GM12872 (cell line): ENCODE results near the gene SMAD2.

Source experiments
- CTCF ChIP-seq: IDR thresholded peaks from 3 replicates; pipeline ENCODE4 v1.5.1; 2011; ENCODE audit warnings: low read depth, mild to moderate bottlenecking, low read length, moderate library complexity; ENCODE audit not compliant: insufficient read depth

SMAD2 gene

GRCh38 chr18:47969816-47970215, 39.4 kb upstream of the SMAD2 start:
- no peak for TF ChIP-seq CTCF

DNA sequence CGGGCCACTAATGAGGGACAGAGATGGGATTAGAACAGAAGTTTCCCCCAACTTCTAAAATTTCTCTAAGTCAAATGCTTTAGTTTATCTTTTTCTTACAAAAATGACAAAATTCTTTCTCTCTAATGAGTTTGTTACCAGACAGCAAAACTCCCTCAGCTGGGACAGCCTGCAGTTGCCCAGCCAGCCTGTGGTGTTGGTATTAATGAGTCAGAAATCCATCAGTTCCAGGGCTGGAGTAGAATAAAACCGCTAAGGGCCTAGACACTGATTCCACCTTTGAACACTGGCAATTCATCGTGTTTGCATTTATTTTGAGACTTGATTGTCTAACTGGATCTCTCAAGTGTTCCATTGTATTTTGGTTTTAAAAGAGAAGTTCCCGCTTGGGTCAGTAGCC, 38.3 kb upstream of the SMAD2 start:
- TF ChIP-seq CTCF = no peak

DNA sequence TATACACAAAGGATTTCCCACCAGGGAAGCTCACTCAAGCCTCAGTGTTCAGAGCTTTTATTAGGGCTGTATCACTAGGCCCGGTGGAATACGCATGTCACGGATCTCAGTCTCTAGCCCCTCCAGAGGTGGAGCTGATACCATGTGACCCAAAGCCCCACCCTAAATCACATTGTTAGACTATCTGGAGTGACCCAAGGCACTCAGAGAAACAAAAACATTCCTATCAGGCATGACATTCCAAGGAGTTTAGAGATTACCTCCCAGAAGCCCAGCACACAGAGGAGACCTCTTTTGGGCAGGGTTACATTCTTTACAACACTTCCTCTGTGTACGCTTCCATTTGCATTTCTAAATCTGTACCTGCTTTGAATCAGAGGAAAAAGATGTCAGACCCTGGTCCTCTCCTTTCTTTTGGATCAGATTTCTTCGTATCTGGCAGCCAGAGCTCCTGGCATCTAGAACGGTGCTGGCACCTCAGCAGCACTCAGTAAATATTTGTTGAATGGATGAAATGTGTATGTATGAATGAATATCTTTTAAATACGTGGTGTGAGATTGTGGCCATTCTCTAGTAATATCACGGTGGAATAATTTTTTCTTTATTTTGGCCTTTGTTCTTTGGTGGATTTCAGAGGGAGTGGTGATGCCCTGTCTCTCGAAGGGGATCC, 37.7 kb upstream of the SMAD2 start:
- TF ChIP-seq CTCF = no peak

DNA sequence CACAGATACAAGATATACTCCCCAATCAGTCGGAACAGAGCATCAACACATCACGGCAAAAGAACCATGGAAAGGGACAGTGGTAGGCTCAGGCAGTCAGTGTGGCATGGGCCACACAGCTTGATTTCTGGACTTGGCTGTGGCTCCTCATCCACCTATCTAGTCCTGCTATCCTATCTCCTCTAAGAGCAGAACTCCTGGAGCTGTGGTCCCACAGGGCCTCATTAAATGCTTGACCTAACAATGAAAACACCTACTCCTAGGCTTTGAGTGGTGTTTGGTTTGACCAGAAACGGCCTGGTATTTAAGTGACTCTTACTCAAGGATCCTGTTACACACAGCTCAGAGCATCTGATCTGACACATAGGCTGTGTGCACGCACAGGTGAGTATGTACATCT, 33.6 kb upstream of the SMAD2 start:
- TF ChIP-seq CTCF = no peak

DNA sequence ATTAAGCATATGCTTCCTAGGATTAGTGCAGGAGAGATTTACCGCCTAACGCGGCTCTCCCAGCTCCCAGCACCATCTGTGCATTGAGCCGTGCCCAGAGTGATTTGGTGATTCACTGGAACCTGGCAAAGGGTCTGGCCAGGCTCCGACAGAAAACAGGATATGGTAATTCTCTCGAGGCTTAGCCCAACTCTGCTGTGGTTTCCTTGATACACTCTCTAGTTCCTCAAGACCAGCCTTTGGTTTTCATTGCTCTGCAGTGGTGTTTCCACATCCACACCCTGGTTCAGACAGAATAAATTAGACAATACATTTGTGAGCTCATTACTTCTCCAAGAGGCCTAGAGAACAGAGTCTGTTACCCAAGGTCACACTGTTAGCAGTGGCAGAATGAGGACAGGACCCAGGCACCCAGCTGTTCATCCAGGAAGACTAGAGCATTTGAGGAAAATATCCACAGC, 23.0 kb upstream of the SMAD2 start:
- no peak for TF ChIP-seq CTCF

DNA sequence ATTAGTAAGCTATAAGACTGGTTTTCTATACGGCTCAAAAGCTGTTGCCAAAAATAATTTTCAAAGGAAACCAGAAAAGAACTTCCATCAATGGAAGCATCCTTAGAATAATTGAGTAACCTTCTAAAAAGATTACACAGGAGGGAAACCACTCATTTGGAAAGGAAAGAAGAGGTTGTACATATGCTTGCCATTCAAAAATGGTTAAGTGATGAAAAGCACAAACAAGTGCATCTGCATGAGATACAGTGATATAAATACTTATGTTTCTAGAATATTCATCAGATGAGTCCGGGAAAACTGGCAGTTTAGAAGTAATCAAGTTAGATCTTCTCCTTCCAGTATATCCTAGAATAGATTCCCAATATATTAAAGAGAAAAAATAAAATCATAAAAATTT, 20.1 kb upstream of the SMAD2 start:
- no peak for TF ChIP-seq CTCF

DNA sequence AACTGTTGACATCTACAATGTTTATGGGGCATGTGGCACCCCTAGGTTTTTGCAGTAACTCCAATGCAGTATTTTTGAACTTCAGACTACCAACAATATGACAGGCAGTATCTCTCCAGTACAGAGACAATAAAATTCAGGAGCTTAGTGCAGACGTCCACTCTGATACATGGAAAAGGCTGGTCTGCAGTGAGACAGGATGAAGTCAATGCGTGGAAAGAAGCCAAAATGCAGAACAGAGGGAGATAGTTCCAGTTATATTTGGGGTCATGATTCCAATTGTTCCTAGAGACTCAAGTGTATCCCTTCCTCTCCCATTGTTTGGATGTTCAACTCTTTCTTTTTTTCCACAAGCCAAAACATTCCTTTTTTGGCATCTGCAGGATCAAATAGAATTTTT, 18.7 kb upstream of the SMAD2 start:
- TF ChIP-seq CTCF = no peak
